Measurements from ENCODE around the gene PLS3. TPM values are rescaled to one million over a fixed set of nuclear protein-coding genes. Genes with fewer than 3 reads are reported as not detected.

The PLS3 gene
- total RNA-seq, 1 experiment from 2014 or later = 96.7 TPM

DNA sequence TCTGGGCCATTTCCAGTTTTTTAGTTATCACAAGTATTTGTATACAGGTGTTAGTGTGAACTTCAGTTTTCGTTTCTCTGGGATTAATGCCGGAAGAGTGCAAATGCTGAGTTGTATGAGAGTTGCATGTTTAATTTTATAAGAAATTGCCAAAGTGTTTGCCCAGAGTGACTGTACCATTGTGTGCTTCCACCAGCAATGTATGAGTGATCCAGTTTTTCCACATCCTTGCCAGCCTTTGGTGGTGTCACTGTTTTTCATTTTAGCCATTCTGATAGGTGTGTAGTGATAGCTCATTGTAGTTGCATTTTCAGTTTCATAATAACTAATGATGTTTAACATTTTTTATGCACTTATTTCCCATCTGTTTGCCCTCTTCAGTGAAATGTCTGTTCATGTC is 18.4 kb downstream of the PLS3 start (continued):
- TF ChIP-seq, protein P1, sequence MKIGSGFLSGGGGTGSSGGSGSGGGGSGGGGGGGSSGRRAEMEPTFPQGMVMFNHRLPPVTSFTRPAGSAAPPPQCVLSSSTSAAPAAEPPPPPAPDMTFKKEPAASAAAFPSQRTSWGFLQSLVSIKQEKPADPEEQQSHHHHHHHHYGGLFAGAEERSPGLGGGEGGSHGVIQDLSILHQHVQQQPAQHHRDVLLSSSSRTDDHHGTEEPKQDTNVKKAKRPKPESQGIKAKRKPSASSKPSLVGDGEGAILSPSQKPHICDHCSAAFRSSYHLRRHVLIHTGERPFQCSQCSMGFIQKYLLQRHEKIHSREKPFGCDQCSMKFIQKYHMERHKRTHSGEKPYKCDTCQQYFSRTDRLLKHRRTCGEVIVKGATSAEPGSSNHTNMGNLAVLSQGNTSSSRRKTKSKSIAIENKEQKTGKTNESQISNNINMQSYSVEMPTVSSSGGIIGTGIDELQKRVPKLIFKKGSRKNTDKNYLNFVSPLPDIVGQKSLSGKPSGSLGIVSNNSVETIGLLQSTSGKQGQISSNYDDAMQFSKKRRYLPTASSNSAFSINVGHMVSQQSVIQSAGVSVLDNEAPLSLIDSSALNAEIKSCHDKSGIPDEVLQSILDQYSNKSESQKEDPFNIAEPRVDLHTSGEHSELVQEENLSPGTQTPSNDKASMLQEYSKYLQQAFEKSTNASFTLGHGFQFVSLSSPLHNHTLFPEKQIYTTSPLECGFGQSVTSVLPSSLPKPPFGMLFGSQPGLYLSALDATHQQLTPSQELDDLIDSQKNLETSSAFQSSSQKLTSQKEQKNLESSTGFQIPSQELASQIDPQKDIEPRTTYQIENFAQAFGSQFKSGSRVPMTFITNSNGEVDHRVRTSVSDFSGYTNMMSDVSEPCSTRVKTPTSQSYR (CRISPR knock-in tag; IDR thresholded peaks at IDR 0.05) = no peak
- no peak for TF ChIP-seq TEAD4 (CRISPR knock-in tag; IDR thresholded peaks at IDR 0.05)

DNA sequence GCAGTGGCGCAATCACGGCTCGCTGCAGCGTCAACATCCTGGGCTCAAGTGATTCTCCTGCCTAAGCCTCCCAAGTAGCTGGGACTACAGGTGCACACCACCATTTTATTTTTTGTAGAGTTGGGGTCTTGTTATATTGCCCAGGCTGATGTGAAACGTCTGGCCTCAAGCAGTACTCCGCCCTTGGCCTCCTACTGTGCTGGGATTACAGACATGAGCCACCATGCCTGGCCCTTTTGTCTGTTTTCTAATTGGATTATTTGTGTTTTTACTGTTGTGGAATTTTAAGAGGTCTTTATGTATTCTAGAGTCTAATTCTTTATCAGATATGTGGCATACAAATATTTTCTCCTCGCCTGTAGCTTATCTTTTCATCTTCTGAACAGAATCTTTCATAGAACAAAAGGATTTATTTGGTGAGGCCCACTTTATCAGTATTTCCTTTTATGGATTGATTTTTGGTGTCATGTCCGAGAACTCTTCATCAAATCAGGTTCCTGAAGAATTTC is 18.9 kb downstream of the PLS3 start:
- Mint-ChIP-seq H3K9me3 (peaks cover 2% of the 10 kb centered on the region; the same call in 1 of the 2 replicates), H3K4me3 (no peak overlapping the region), H3K27ac (no peak overlapping the region; the same call in 1 of the 2 replicates), H3K27me3 (ENCODE audit: low read depth) (no peaks in the 10 kb centered on the region), H3K4me1 (peaks cover 37% of the 10 kb centered on the region), H3K36me3 (peaks cover 16% of the 10 kb centered on the region)
- DNase-seq (ENCODE audit: low spot score) (no peak), ATAC-seq (no peak)
- TF ChIP-seq JAZF1 (CRISPR knock-in tag; IDR thresholded peaks at IDR 0.05) (no peak), RELA (CRISPR knock-in tag; IDR thresholded peaks at IDR 0.05; ENCODE audit: borderline replicate concordance) (no peak), ZNF121 (CRISPR knock-in tag; IDR thresholded peaks at IDR 0.05) (0 out of 2 replicates have a peak, but pooled peaks have one; percentile 5)
- TF ChIP-seq, protein P2, sequence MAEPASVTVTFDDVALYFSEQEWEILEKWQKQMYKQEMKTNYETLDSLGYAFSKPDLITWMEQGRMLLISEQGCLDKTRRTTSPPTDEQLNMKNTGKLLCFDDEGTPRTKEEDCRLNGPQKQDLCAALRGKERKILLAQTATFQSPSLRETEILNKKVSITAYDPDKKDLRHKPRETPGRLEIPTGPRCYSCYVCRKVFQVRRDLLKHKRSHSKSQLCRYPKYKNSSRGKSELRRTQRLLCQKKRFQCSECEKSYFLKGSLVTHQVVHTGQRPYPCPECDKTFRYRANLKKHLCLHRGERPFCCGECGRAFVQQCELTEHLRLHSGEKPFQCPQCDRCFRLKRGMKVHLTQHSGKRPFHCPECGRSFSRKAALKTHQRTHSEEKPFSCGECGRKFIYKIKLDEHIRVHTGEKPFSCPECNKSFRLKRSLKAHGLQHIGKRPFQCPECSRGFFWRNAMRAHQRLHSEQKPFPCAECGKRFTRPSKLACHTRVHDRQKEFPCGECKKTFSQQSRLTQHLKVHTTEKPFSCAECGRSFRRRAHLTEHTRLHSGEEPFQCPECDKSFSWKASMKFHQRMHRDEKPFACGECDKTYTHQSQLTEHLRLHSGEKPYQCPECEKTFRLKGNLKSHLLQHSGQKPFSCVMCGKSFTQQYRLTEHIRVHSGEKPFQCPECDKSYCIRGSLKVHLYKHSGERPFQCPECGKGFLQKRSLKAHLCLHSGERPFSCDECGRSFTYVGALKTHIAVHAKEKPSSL (CRISPR knock-in tag; conservative IDR thresholded peaks at IDR 0.05) = no peak
- POLR2A ChIA-PET = no interaction called here
- CTCF ChIA-PET = no interaction called here

DNA sequence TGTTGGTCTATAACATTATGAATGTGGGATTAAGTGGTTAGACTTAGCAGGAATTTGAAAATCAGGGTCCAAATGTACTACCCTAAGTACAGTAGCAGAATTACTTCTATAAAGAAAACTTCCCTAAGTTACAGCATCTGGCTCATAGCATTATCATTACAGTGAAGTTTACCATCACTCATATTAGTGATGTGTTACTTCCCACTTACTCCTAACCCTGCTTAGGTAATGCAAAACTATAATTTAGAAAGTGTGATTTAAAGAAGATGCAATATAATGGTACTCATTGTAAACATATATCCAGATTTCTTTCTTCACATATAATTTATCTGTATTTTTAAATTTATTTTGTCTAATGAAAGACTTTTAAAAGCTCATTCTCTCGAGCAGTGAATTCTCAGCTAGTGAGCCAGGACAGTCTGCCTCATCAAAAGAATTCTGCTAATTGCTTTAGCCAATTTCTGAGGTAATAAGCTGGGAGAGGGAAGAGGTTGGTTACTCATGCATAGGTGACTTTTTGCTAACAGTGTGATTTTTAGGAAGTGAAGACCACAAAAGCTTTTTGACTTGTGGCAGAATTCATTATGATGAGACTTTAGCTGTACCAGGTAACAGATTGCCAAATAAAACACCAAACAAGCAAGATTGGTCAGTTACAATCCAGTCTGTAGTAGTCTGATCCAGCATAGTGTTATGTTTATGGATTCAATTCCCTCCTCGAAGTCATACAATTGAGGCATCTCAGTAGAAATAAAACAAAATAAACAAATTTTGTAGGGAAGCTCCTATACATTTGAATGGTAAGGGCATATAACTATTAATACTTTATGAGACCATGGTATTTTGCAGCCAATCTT is 21.0 kb downstream of the PLS3 start:
- Mint-ChIP-seq H3K4me1 (peaks cover 38% of the 10 kb centered on the region), H3K27ac (peak overlapping the region; percentile 85), H3K27me3 (ENCODE audit: low read depth) (no peaks in the 10 kb centered on the region), H3K36me3 (peaks cover 11% of the 10 kb centered on the region), H3K4me3 (no peak overlapping the region), H3K9me3 (no peaks in the 10 kb centered on the region; the same call in 1 of the 2 replicates)
- ChIA-PET POLR2A (no interaction called here), CTCF (interaction anchor here (1.2 kb wide), 1 partner anchor 61 kb away, joined by 5 read pairs; no protein-coding TSS in a partner anchor)
- DNase-seq (ENCODE audit: low spot score) (no peak), ATAC-seq (no peak)
- TF ChIP-seq, protein P3, sequence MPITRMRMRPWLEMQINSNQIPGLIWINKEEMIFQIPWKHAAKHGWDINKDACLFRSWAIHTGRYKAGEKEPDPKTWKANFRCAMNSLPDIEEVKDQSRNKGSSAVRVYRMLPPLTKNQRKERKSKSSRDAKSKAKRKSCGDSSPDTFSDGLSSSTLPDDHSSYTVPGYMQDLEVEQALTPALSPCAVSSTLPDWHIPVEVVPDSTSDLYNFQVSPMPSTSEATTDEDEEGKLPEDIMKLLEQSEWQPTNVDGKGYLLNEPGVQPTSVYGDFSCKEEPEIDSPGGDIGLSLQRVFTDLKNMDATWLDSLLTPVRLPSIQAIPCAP (CRISPR knock-in tag; IDR thresholded peaks at IDR 0.05) = no peak
- TF ChIP-seq, protein P4, sequence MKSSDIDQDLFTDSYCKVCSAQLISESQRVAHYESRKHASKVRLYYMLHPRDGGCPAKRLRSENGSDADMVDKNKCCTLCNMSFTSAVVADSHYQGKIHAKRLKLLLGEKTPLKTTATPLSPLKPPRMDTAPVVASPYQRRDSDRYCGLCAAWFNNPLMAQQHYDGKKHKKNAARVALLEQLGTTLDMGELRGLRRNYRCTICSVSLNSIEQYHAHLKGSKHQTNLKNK (CRISPR knock-in tag; IDR thresholded peaks at IDR 0.05) = no peak
- no peak for TF ChIP-seq FOXJ3 (CRISPR knock-in tag; IDR thresholded peaks at IDR 0.05; ENCODE audit: borderline replicate concordance)
- TF ChIP-seq, protein P5, sequence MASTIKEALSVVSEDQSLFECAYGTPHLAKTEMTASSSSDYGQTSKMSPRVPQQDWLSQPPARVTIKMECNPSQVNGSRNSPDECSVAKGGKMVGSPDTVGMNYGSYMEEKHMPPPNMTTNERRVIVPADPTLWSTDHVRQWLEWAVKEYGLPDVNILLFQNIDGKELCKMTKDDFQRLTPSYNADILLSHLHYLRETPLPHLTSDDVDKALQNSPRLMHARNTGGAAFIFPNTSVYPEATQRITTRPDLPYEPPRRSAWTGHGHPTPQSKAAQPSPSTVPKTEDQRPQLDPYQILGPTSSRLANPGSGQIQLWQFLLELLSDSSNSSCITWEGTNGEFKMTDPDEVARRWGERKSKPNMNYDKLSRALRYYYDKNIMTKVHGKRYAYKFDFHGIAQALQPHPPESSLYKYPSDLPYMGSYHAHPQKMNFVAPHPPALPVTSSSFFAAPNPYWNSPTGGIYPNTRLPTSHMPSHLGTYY (CRISPR knock-in tag; IDR thresholded peaks at IDR 0.05) = no peak
- TF ChIP-seq ZNF232 (CRISPR knock-in tag; IDR thresholded peaks at IDR 0.05) = no peak
- TF ChIP-seq, protein P6, sequence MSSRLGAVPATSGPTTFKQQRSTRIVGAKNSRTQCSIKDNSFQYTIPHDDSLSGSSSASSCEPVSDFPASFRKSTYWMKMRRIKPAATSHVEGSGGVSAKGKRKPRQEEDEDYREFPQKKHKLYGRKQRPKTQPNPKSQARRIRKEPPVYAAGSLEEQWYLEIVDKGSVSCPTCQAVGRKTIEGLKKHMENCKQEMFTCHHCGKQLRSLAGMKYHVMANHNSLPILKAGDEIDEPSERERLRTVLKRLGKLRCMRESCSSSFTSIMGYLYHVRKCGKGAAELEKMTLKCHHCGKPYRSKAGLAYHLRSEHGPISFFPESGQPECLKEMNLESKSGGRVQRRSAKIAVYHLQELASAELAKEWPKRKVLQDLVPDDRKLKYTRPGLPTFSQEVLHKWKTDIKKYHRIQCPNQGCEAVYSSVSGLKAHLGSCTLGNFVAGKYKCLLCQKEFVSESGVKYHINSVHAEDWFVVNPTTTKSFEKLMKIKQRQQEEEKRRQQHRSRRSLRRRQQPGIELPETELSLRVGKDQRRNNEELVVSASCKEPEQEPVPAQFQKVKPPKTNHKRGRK (CRISPR knock-in tag; IDR thresholded peaks at IDR 0.05; ENCODE audit: borderline replicate concordance) = no peak
- TF ChIP-seq, protein P7, sequence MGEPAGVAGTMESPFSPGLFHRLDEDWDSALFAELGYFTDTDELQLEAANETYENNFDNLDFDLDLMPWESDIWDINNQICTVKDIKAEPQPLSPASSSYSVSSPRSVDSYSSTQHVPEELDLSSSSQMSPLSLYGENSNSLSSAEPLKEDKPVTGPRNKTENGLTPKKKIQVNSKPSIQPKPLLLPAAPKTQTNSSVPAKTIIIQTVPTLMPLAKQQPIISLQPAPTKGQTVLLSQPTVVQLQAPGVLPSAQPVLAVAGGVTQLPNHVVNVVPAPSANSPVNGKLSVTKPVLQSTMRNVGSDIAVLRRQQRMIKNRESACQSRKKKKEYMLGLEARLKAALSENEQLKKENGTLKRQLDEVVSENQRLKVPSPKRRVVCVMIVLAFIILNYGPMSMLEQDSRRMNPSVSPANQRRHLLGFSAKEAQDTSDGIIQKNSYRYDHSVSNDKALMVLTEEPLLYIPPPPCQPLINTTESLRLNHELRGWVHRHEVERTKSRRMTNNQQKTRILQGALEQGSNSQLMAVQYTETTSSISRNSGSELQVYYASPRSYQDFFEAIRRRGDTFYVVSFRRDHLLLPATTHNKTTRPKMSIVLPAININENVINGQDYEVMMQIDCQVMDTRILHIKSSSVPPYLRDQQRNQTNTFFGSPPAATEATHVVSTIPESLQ (CRISPR knock-in tag; IDR thresholded peaks at IDR 0.05) = no peak
- TF ChIP-seq, protein P8, sequence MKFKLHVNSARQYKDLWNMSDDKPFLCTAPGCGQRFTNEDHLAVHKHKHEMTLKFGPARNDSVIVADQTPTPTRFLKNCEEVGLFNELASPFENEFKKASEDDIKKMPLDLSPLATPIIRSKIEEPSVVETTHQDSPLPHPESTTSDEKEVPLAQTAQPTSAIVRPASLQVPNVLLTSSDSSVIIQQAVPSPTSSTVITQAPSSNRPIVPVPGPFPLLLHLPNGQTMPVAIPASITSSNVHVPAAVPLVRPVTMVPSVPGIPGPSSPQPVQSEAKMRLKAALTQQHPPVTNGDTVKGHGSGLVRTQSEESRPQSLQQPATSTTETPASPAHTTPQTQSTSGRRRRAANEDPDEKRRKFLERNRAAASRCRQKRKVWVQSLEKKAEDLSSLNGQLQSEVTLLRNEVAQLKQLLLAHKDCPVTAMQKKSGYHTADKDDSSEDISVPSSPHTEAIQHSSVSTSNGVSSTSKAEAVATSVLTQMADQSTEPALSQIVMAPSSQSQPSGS (CRISPR knock-in tag; IDR thresholded peaks at IDR 0.05; ENCODE audit: borderline replicate concordance, low read depth) = no peak
- TF ChIP-seq NFYB (CRISPR knock-in tag; conservative IDR thresholded peaks at IDR 0.05; ENCODE audit: low read depth) = no peak
- TF ChIP-seq JUN (CRISPR knock-in tag; IDR thresholded peaks at IDR 0.05) = no peak
- no peak for TF ChIP-seq CBFB (CRISPR knock-in tag; IDR thresholded peaks at IDR 0.05; ENCODE audit: low read depth)

Data from WTC11 (cell line).